ENCODE results near the gene TATDN3. TPM values are rescaled to one million over a fixed set of nuclear protein-coding genes. Genes with fewer than 3 reads are reported as not detected.

TATDN3 gene
- total RNA-seq, 1 experiment from 2014 or later = 17.3 TPM

DNA sequence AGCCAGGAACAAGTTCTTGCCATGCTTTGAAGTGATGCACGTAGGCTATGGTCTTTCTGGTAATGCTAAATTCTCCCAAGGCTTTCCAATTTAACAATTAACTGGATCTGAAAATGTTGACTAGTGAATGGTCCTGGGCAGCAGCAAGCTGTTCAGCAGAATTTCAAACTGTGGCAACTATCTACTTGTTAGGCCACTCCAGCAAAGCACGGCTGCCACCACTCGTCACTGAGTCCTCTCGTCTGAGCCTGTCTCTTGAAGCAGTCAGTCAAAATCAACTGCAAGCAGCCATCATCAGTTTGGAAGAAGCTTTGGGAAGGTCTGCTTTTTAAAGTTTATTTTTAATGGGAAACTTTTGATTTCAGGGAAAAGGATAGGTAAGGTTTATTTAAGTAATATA, 72.5 kb downstream of the TATDN3 start:
- Histone ChIP-seq H3K4me1 (ENCODE audit: insufficient read depth, low read length, poor library complexity, severe bottlenecking) (peaks cover 4% of the 10 kb centered on the region), H3K27ac (ENCODE audit: low read depth, low read length, poor library complexity, severe bottlenecking) (no peak overlapping the region), H3K4me3 (ENCODE audit: low read depth, low read length, poor library complexity, severe bottlenecking) (no peak overlapping the region)

More for the DNA sequence above, 72.5 kb downstream of the TATDN3 start:
- peaks cover 34% of the 10 kb centered on the region for H3K36me3 ChIP-seq (ENCODE audit: insufficient read depth, low read length, poor library complexity, severe bottlenecking)
- POLR2A ChIA-PET (ENCODE audit: low non-redundant PET) = interaction anchor here (0.6 kb wide), 1 partner anchor 61 kb away, joined by 7 read pairs; no protein-coding TSS in a partner anchor
- CTCF ChIA-PET = no interaction called here
- DNase-seq (ENCODE audit: low spot score) = no peak
- H3K27me3 ChIP-seq (replicated peaks; ENCODE audit: insufficient read depth, low read depth, low read length, poor library complexity) = no peaks in the 10 kb centered on the region
- H3K9me3 ChIP-seq (ENCODE audit: low read depth, low read length, poor library complexity, severe bottlenecking) = no peaks in the 10 kb centered on the region
- no TSS peak for BruUV-seq (replicated peaks)
- TF ChIP-seq, protein P1, sequence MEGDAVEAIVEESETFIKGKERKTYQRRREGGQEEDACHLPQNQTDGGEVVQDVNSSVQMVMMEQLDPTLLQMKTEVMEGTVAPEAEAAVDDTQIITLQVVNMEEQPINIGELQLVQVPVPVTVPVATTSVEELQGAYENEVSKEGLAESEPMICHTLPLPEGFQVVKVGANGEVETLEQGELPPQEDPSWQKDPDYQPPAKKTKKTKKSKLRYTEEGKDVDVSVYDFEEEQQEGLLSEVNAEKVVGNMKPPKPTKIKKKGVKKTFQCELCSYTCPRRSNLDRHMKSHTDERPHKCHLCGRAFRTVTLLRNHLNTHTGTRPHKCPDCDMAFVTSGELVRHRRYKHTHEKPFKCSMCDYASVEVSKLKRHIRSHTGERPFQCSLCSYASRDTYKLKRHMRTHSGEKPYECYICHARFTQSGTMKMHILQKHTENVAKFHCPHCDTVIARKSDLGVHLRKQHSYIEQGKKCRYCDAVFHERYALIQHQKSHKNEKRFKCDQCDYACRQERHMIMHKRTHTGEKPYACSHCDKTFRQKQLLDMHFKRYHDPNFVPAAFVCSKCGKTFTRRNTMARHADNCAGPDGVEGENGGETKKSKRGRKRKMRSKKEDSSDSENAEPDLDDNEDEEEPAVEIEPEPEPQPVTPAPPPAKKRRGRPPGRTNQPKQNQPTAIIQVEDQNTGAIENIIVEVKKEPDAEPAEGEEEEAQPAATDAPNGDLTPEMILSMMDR (conservative IDR thresholded peaks at IDR 0.05; ENCODE audit: low read depth, low read length) = no peak
- no peak for TF ChIP-seq EZH2 (IDR thresholded peaks at IDR 0.05; ENCODE audit: borderline replicate concordance, low read depth, low read length, poor library complexity, severe bottlenecking)
- intact Hi-C loops (cut with micrococcal nuclease; ENCODE audit: unreplicated experiment) = no loop called here

Other genes with a start within 250 kb of the TATDN3 start
- 12.6 and 16.0 TPM in 2 replicates for gene ATF3, start 183.1 kb upstream of the TATDN3 start, total RNA-seq (2021)
- 4.1 and 6.9 TPM in 2 replicates for gene BATF3, start 92.1 kb upstream of the TATDN3 start, total RNA-seq (2021)
- 48.5 and 53.6 TPM in 2 replicates for gene NSL1, start 117 bp upstream of the TATDN3 start, total RNA-seq (2021)
- gene SPATA45, start 55.8 kb downstream of the TATDN3 start, total RNA-seq (2021) = 1.1 TPM in 1 of 2 replicates, not detected in the other
- 20.7 and 26.4 TPM in 2 replicates for gene FLVCR1, start 66.4 kb downstream of the TATDN3 start, total RNA-seq (2021)
- gene VASH2, start 158.6 kb downstream of the TATDN3 start, total RNA-seq (2021) = 2.7 and 4.3 TPM in 2 replicates
- 32.5 and 36.3 TPM in 2 replicates for gene ANGEL2, start 224.0 kb downstream of the TATDN3 start, total RNA-seq (2021)

All from A673 (cell line).